ENCODE data around the gene TRAF4. TPM values are rescaled to one million over a fixed set of nuclear protein-coding genes. Genes with fewer than 3 reads are reported as not detected.

Gene TRAF4
- total and polyA plus RNA-seq, 9 of the 15 experiments (the other 6 are each of a cell fraction or from before 2014, with no cell fraction given) = 2.4 to 147 (median 72.4) TPM

GRCh38 chr17:28711723-28712031 is 32.1 kb upstream of the TRAF4 start, which contains the start of gene PROCA1 (continued):
- TF ChIP-seq, protein P1, sequence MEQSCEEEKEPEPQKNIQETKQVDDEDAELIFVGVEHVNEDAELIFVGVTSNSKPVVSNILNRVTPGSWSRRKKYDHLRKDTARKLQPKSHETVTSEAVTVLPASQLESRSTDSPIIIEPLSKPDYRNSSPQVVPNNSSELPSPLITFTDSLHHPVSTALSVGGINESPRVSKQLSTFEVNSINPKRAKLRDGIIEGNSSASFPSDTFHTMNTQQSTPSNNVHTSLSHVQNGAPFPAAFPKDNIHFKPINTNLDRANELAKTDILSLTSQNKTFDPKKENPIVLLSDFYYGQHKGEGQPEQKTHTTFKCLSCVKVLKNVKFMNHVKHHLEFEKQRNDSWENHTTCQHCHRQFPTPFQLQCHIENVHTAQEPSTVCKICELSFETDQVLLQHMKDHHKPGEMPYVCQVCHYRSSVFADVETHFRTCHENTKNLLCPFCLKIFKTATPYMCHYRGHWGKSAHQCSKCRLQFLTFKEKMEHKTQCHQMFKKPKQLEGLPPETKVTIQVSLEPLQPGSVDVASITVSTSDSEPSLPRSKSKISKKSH (CRISPR knock-in tag; IDR thresholded peaks at IDR 0.05) = no peak
- no peak for TF ChIP-seq ZNF3 (CRISPR knock-in tag; IDR thresholded peaks at IDR 0.05)
- no peak for TF ChIP-seq SRSF9 (IDR thresholded peaks at IDR 0.05; ENCODE audit: borderline replicate concordance, low read depth, low read length)
- TF ChIP-seq ZNF121 (CRISPR knock-in tag; conservative IDR thresholded peaks at IDR 0.05) = no peak
- TF ChIP-seq EGR1 (conservative IDR thresholded peaks at IDR 0.05) = peak; percentile 86
- TF ChIP-seq RAD21 (CRISPR knock-in tag; conservative IDR thresholded peaks at IDR 0.05 in 1 of 2, IDR thresholded peaks at IDR 0.05 in 1 of 2) = no peak
- TF ChIP-seq ZNF764 (CRISPR knock-in tag; IDR thresholded peaks at IDR 0.05; ENCODE audit: low read depth) = no peak
- no peak for TF ChIP-seq PML (IDR thresholded peaks at IDR 0.05; ENCODE audit: low read length)
- no peak for TF ChIP-seq PHF8 (IDR thresholded peaks at IDR 0.05; ENCODE audit: borderline replicate concordance, low read length)
- TF ChIP-seq SMAD2 (IDR thresholded peaks at IDR 0.05; ENCODE audit: low read depth, low read length) = no peak
- no peak for TF ChIP-seq FUS (optimal IDR thresholded peaks at IDR 0.05; ENCODE audit: low read depth, low read length)
- TF ChIP-seq HMG20A (CRISPR knock-in tag; conservative IDR thresholded peaks at IDR 0.05) = no peak
- TF ChIP-seq PCBP2 (IDR thresholded peaks at IDR 0.05; ENCODE audit: low read depth, low read length, poor library complexity, severe bottlenecking) = no peak
- TF ChIP-seq TARDBP (IDR thresholded peaks at IDR 0.05) = peak; percentile 10; the same call in 1 of the 2 replicates
- TF ChIP-seq ZNF253 (CRISPR knock-in tag; conservative IDR thresholded peaks at IDR 0.05) = no peak
- TF ChIP-seq TBL1XR1 (IDR thresholded peaks at IDR 0.05; ENCODE audit: low read length in 2 of 2) = no peak
- TF ChIP-seq, protein P2, sequence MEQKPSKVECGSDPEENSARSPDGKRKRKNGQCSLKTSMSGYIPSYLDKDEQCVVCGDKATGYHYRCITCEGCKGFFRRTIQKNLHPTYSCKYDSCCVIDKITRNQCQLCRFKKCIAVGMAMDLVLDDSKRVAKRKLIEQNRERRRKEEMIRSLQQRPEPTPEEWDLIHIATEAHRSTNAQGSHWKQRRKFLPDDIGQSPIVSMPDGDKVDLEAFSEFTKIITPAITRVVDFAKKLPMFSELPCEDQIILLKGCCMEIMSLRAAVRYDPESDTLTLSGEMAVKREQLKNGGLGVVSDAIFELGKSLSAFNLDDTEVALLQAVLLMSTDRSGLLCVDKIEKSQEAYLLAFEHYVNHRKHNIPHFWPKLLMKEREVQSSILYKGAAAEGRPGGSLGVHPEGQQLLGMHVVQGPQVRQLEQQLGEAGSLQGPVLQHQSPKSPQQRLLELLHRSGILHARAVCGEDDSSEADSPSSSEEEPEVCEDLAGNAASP (IDR thresholded peaks at IDR 0.05) = no peak
- TF ChIP-seq, protein P3, sequence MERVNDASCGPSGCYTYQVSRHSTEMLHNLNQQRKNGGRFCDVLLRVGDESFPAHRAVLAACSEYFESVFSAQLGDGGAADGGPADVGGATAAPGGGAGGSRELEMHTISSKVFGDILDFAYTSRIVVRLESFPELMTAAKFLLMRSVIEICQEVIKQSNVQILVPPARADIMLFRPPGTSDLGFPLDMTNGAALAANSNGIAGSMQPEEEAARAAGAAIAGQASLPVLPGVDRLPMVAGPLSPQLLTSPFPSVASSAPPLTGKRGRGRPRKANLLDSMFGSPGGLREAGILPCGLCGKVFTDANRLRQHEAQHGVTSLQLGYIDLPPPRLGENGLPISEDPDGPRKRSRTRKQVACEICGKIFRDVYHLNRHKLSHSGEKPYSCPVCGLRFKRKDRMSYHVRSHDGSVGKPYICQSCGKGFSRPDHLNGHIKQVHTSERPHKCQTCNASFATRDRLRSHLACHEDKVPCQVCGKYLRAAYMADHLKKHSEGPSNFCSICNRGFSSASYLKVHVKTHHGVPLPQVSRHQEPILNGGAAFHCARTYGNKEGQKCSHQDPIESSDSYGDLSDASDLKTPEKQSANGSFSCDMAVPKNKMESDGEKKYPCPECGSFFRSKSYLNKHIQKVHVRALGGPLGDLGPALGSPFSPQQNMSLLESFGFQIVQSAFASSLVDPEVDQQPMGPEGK (CRISPR knock-in tag; IDR thresholded peaks at IDR 0.05; ENCODE audit: borderline replicate concordance) = no peak
- 0 out of 2 replicates have a peak, but pooled peaks have one; percentile 22 for TF ChIP-seq MIER1 (IDR thresholded peaks at IDR 0.05; ENCODE audit: low read depth)
- no peak for TF ChIP-seq SRSF1 (IDR thresholded peaks at IDR 0.05; ENCODE audit: low read depth, low read length)
- TF ChIP-seq ARNT (IDR thresholded peaks at IDR 0.05) = no peak

All from K562 (cell line).